ENCODE data around the gene STIP1.

Gene STIP1

DNA sequence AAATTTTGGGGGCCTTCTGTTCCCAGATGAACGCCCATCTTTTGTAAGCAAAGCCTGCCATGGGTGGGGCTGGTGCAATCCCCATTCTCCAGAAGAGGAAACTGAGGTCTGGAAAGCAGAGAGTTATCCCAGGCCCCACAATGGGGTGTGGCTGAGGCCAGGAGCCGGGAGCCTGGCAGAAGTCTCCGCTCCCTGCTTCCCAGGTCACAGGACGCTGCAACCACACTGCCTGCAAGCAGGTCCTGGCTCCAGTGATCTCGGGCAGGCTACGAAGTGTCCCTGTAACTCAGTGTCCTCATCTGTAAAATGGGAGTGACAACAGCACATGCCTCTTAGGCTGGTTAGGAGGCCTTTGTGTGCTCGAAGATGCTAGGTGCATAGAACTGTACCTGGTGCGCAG, 67.1 kb downstream of the STIP1 start:
- no peak for DNase-seq

DNA sequence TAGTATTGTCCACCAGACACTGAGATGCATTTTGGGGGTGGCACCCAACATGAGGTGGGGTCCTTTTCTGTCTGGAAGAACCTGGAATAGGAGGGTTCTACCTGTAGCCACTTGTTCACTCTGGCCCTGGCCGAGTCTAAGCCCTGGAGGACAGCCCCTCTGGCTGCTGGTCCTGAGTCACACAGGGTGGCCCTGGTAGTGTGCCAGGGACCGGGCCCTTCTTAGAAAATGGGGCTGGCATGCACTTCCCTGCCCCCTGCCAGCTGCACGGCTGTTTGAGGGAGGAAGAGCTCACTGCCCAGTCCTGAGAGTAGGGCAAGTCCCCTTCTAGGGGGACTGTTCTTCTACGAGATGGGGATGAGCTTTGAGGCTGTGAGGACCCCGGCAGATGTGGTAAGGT, 67.5 kb downstream of the STIP1 start:
- DNase-seq, result no peak
